Raji (cell line): ENCODE measurements around the gene EYS.

ENCODE experiments used
- POLR2A ChIP-seq: IDR thresholded peaks from 2 replicates; pipeline ENCODE4 v1.6.1; 2011; ENCODE audit warnings: low read depth, low read length, control low read depth; ENCODE audit not compliant: insufficient read depth

The EYS gene

DNA sequence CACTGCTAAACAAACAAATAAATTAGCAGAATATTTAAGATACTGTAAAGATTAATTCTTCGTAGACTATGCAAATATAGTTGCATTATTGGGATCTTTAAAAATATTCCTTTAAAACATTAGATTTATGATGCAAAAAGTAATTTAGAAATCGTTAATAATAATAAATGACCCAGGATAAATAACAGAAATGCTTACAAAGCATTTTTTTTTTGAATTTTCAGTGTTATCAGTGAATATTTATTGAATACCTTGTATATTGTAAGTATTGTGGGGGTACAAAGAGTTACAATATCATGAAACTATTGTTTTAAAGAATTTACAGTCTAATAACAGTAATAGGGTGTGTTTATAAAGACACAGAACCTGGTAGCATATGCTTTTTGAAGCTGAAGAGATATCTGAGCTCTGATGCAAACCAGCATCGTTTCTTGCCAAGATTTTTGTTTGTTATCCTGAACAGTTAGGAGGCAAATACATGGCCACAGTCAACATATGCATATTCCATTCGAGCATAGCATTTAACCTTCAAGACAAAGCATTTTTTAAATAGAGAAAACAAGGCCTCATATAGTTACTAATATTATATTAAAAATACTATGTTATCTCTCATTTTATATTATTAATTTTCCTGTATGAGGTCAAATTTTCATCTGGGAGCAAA, 1584.2 kb downstream of the EYS start:
- no peak for TF ChIP-seq POLR2A

DNA sequence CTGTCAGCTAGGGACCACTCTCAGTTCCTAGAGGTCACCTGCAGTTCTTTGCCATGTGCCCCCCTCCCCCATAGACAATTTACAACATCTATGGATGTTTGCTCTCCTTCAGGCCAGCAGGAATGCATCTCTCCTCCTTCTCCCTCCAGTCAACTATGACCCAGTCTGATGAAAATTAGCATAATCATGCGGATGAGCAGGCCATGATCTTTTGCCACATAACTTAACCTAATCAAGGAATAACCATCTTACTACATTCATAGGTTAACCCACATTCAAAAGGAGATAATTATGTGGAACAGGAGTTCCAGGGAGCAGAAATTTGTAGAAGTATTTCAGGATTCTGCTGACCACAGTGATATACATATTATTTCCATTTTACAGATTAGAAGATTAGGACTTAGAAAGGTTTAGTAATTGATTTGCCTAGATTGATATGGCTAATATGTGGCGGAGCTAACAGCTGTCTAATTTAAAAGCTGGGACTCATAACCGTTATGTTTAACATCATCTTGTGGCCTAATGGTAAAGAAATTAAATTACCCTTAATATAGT, 1585.9 kb downstream of the EYS start:
- no peak for TF ChIP-seq POLR2A

GRCh38 chr6:64113704-64114103, 1593.3 kb downstream of the EYS start:
- TF ChIP-seq POLR2A = no peak

- no peak for TF ChIP-seq POLR2A
Measured at GRCh38 chr6:64104051-64104450, 1603.0 kb downstream of the EYS start.

DNA sequence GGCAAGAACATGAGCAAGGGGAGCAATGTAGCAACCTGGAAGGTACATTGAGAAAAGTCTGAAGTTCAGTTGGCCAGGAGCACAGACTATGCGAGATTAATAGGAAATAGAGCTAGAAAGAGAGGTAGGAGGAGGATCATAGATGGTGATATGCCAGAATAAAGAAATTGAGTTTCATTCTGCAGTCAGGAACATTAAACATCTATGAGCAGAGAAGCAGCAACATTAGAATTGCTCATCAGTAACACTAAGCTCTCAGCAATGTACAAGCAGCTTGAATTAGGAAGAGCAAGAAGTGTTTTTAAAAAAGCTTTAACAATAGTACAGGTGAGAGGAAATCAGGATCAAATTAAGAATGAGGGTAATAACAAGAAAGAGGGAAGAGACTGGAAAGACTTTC, 1603.5 kb downstream of the EYS start:
- TF ChIP-seq POLR2A = no peak

- no peak for TF ChIP-seq POLR2A
Measured at GRCh38 chr6:64100702-64101303, 1606.2 kb downstream of the EYS start.

DNA sequence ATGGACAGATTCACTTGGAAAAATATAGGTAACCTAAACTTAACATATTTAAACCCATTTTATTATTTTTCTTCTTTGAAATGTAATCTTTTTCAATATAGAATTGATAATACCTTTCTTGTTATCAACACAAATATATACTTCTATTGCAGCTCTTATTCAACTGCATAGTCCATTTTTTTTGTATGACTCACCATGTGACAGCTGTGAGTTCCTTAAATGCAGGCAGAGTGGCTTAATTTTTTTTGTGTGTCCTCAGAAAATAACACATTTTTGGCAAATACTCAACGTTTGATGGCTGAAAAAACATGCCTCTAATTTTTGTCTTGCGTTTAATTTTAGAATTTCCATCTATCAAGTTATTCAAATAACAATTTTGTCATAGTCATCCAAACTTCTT, 1616.7 kb downstream of the EYS start:
- no peak for TF ChIP-seq POLR2A

- no peak for TF ChIP-seq POLR2A
Measured at GRCh38 chr6:64085126-64085525, 1621.9 kb downstream of the EYS start.

DNA sequence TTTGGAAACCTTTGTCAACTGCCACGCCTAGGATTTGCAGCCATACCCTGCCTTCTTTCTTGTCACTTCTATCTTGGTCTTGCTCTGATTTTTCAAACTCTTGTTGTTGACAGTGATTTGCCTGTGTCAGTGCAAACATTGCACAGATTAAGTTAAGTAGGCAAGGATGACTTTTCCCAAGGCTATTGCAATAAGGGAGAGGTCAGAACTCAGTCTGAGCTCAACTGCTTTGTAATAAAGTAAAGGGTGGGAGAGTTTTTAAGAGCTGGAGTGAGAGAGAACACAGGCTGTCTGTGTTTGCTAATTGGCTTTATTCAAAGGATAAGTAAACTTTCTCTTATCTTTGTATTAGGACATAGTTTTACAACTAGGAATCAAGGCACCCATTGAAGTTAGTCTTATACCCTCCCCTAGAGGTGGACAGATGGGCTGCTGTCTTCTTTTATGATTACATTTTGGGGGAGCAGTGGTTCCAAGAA, 1622.8 kb downstream of the EYS start:
- TF ChIP-seq POLR2A = no peak

DNA sequence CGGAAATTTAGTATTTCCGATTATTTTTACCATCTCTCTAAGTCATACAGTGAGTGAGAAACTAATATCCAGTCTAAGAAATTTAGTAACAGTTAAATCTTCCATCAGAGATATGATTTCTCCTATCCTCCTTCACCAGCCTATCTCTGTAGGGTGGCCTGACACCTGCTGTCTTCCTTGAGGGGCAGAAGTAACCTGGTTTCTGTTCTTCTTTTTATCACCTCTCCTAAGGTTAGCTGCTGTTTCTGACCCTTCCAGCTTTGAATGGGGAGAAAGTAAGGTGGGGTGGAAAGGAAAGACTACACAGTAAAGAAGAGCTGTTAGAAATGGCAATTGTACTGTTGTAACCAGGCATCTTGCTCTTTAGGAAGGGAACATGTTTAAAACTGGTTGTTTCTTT, 1623.8 kb downstream of the EYS start:
- no peak for TF ChIP-seq POLR2A

GRCh38 chr6:64081453-64081852, 1625.6 kb downstream of the EYS start:
- TF ChIP-seq POLR2A = no peak

DNA sequence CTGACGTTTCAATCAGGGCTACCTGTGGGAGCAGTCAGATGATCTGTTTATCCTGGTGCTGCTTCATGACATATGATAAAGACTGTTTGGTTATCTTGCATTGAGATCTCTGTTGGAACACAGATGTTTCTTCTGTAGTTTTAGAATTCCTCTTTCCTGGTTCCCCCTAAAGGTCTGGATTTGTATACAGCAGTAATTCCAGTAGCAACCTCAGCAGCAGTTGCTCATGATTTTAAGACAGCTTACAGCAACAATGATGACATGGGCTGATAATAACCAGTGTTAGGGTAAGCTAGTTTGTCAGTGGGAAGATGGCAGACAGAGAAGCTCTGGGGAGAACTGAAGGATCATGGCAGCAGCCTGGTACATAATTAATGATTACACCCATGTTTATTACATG, 1632.0 kb downstream of the EYS start:
- no peak for TF ChIP-seq POLR2A

DNA sequence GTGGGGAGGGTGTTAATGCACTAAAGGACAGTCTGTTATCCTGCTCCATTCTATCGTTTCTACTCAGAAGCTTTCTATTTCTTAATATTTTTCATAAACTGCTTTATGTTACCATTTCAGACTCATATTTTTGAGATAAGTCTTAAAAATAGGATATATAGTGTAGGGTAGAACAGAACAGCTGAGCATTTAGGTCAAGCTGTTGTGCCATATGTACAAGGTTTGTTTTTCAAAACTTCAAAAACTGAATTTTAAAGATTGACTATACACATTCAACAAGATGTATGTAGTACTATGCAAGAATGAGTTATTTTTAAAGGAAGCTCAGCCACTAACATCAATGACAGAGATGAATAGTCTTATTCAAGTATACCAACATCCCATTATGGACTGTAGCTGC, 1634.3 kb downstream of the EYS start:
- no peak for TF ChIP-seq POLR2A

DNA sequence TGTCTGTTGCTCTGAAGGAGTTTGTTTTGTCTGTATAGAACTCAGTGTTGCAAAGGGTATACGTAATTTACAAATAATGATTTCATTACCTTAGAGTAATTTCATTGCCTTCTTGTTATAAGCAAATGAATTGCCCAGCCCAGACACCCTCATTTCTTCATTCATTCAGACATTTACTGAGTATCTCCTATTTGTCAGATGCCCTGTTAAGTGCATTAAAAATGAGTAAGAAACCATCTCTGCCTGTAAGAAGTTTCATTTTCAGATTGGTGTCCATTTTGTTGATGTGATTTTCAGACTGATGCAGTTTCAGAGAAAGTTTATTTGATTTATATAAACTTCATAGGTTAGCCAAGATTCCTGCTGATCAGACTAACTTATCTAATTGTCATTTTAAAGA, 1642.1 kb downstream of the EYS start:
- TF ChIP-seq POLR2A = no peak

- TF ChIP-seq POLR2A = no peak
Measured at GRCh38 chr6:64062960-64063683, 1643.9 kb downstream of the EYS start.

DNA sequence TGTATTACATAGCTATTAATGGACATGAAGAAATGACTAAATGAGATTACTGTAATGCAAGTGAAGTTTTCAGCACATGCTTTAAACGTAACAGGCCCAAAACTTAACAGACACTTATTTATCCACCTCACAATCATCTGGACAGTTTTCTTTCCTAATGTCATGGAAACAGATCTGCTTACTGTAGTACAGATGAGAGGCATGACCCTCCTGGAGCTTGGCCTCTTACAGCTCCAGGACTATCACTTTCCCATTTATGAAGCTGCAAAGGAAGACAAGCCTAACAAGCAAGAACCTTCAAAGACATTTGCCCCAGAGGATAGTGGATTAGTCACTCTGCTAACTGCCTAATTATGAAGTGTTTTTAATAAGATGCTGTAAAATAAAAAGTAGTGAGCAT, 1652.2 kb downstream of the EYS start:
- TF ChIP-seq POLR2A = no peak
